Loucy (cell line): ENCODE data around the gene VAV3.
"Not testable (repeated sequence)": the region's sequence is repeated elsewhere in the genome, so short reads cannot be mapped to it uniquely, and the experiment has no call there.

Source experiments
- H2AFZ ChIP-seq: fragments of 200-600 bp; sonication (generic); 2 replicates; pipeline ENCODE4 v1.6.0; 2016; ENCODE audit warnings: antibody characterized with exemption, mild to moderate bottlenecking, low read length, moderate library complexity
- H3F3A ChIP-seq: fragments of 200-600 bp; 2 replicates; pipeline ENCODE4 v1.6.0; 2016; ENCODE audit warnings: antibody characterized with exemption, low read depth, mild to moderate bottlenecking
- H3K27me3 ChIP-seq: fragments of 200-600 bp; sonication (generic); 2 replicates; pipeline ENCODE4 v1.6.1; 2014; ENCODE audit warnings: low read length, mild to moderate bottlenecking; ENCODE audit not compliant: insufficient read depth, poor library complexity, severe bottlenecking
- H3K36me3 ChIP-seq: fragments of 200-600 bp; sonication (generic); 2 replicates; pipeline ENCODE4 v1.6.1; 2016; ENCODE audit warnings: low read length; ENCODE audit not compliant: insufficient read depth
- H3K4me1 ChIP-seq: fragments of 200-600 bp; sonication (generic); 2 replicates; pipeline ENCODE4 v1.5.1; 2014; ENCODE audit warnings: low read length, mild to moderate bottlenecking; ENCODE audit not compliant: insufficient read depth, poor library complexity, severe bottlenecking
- H3K4me2 ChIP-seq: fragments of 200-600 bp; sonication (generic); 2 replicates; pipeline ENCODE4 v1.6.0; 2014; ENCODE audit warnings: antibody characterized with exemption, low read length, low read depth, mild to moderate bottlenecking; ENCODE audit not compliant: poor library complexity, severe bottlenecking
- H3K4me3 ChIP-seq: fragments of 200-600 bp; sonication (generic); 2 replicates; pipeline ENCODE4 v1.5.1; 2014; ENCODE audit warnings: low read length, mild to moderate bottlenecking, mixed read lengths; ENCODE audit not compliant: poor library complexity, severe bottlenecking
- H3K79me2 ChIP-seq: fragments of 200-600 bp; sonication (generic); 2 replicates; pipeline ENCODE4 v1.6.1; 2014; ENCODE audit warnings: low read length; ENCODE audit not compliant: insufficient read depth
- H3K9ac ChIP-seq: fragments of 200-600 bp; sonication (generic); 2 replicates; pipeline ENCODE4 v1.6.0; 2014; ENCODE audit warnings: mild to moderate bottlenecking, low read depth, low read length, moderate library complexity; ENCODE audit not compliant: poor library complexity, severe bottlenecking
- H3K9me2 ChIP-seq: fragments of 200-600 bp; sonication (generic); replicated peaks from 2 replicates; pipeline ENCODE4 v1.6.1; 2016; ENCODE audit warnings: low read depth, low read length, mixed read lengths
- H3K9me3 ChIP-seq: fragments of 200-600 bp; sonication (generic); 2 replicates; pipeline ENCODE4 v1.6.1; 2014; ENCODE audit warnings: mild to moderate bottlenecking, antibody characterized with exemption, low read length, low read depth; ENCODE audit not compliant: insufficient read depth
- H4K20me1 ChIP-seq: fragments of 200-600 bp; sonication (generic); 2 replicates; pipeline ENCODE4 v1.6.0; 2014; ENCODE audit warnings: antibody characterized with exemption, low read length, mild to moderate bottlenecking; ENCODE audit not compliant: insufficient read depth, poor library complexity, severe bottlenecking
- CTCF ChIP-seq: fragments of 200-600 bp; sonication (generic); conservative IDR thresholded peaks from 2 replicates; pipeline ENCODE4 v1.5.1; 2014; ENCODE audit warnings: mild to moderate bottlenecking, antibody characterized with exemption, low read length
- EZH2phosphoT487 ChIP-seq: fragments of 200-600 bp; IDR thresholded peaks from 2 replicates; pipeline ENCODE4 v1.6.1; 2018; ENCODE audit warnings: antibody characterized with exemption, mild to moderate bottlenecking, moderate library complexity, borderline replicate concordance

VAV3 gene

GRCh38 chr1:107653005-107653404 lies 312.0 kb downstream of the VAV3 start:
- Histone ChIP-seq H3K4me3 (no peak overlapping the region), H3K9me3 (no peaks in the 10 kb centered on the region), H3K4me1 (peaks cover 6% of the 10 kb centered on the region), H3K27me3 (no peaks in the 10 kb centered on the region), H4K20me1 (peaks cover 6% of the 10 kb centered on the region), H3K79me2 (no peaks in the 10 kb centered on the region), H3K36me3 (no peaks in the 10 kb centered on the region), H3K4me2 (no peak overlapping the region), H3K9ac (no peak overlapping the region), H3K9me2 (no peaks in the 10 kb centered on the region), H2AFZ (no peak overlapping the region), H3F3A (no peaks in the 10 kb centered on the region)
- TF ChIP-seq EZH2phosphoT487 (no peak), CTCF (no peak)

GRCh38 chr1:107650825-107651224 lies 314.2 kb downstream of the VAV3 start:
- not testable (repeated sequence) for H3K4me1 ChIP-seq, H3K27me3 ChIP-seq, H2AFZ ChIP-seq, H3F3A ChIP-seq, H4K20me1 ChIP-seq, H3K9me3 ChIP-seq, H3K4me3 ChIP-seq, H3K9ac ChIP-seq, H3K79me2 ChIP-seq, H3K4me2 ChIP-seq, H3K36me3 ChIP-seq, H3K9me2 ChIP-seq

- Histone ChIP-seq H4K20me1 (peaks cover 6% of the 10 kb centered on the region), H2AFZ (no peak overlapping the region), H3K9ac (no peak overlapping the region), H3K36me3 (no peaks in the 10 kb centered on the region; the same call in 1 of the 2 replicates), H3K4me1 (peaks cover 4% of the 10 kb centered on the region), H3K27me3 (no peaks in the 10 kb centered on the region), H3F3A (no peaks in the 10 kb centered on the region), H3K9me2 (no peaks in the 10 kb centered on the region), H3K79me2 (no peaks in the 10 kb centered on the region), H3K9me3 (no peaks in the 10 kb centered on the region), H3K4me3 (no peak overlapping the region), H3K4me2 (no peak overlapping the region)
- TF ChIP-seq CTCF = no peak
- no peak for TF ChIP-seq EZH2phosphoT487
These were observed 316.0 kb downstream of the VAV3 start for GRCh38 chr1:107649023-107649422.

- no peak overlapping the region for H3K4me3 ChIP-seq
- no peaks in the 10 kb centered on the region for H3F3A ChIP-seq
- H3K9me3 ChIP-seq = no peaks in the 10 kb centered on the region
- TF ChIP-seq EZH2phosphoT487 (no peak), CTCF (no peak)
- no peaks in the 10 kb centered on the region for H3K4me1 ChIP-seq
- H3K9me2 ChIP-seq = no peaks in the 10 kb centered on the region
- no peaks in the 10 kb centered on the region for H3K27me3 ChIP-seq
- H3K9ac ChIP-seq = no peak overlapping the region
- H4K20me1 ChIP-seq = peaks cover 4% of the 10 kb centered on the region
- H3K36me3 ChIP-seq = peaks cover 2% of the 10 kb centered on the region; the same call in 1 of the 2 replicates
- H2AFZ ChIP-seq = no peak overlapping the region
- H3K4me2 ChIP-seq = no peak overlapping the region
- no peaks in the 10 kb centered on the region for H3K79me2 ChIP-seq
These were observed 316.9 kb downstream of the VAV3 start for GRCh38 chr1:107648071-107648470.
